Activated naive CD8-positive, alpha-beta T cell treated with anti-CD3 and anti-CD28 coated beads, Interleukin-2, amount 10 ng/mL, durations not matched to agents 7 days and 5 days (primary cell): ENCODE measurements around the gene PKMYT1. TPM values are rescaled to one million over a fixed set of nuclear protein-coding genes. Genes with fewer than 3 reads are reported as not detected.
A peak's percentile ranks its signal among the peaks of the same experiment; 100 is the strongest.

ENCODE experiments used
- ATAC-seq: fragments of 150-1000 bp; cut with Tn5 transposase; one replicate; pipeline ENCODE4 v1.10.0; 2021; ENCODE audit warnings: low read depth, moderate library complexity
- POLR2A ChIA-PET: fragments of 350-600 bp; sonication (Branson Sonifier 250); formaldehyde crosslinking; loops from one replicate; lab custom pipeline; 2021; ENCODE audit warnings: antibody characterized with exemption; lab: Charles Lee
- DNase-seq: peaks from one replicate; pipeline ENCODE4 v3.0.0; 2021
- H3K27ac Mint-ChIP-seq: one replicate; pipeline ENCODE4 v1.8.0; 2022; ENCODE audit warnings: mild to moderate bottlenecking, mixed read lengths
- H3K27me3 Mint-ChIP-seq: one replicate; pipeline ENCODE4 v1.8.0; 2022; ENCODE audit warnings: mild to moderate bottlenecking, moderate library complexity, mixed read lengths
- H3K36me3 Mint-ChIP-seq: one replicate; pipeline ENCODE4 v1.8.0; 2021; ENCODE audit warnings: mild to moderate bottlenecking, mixed read lengths
- H3K4me1 Mint-ChIP-seq: one replicate; pipeline ENCODE4 v1.8.0; 2021; ENCODE audit warnings: mixed read lengths
- H3K4me3 Mint-ChIP-seq: one replicate; pipeline ENCODE4 v1.8.0; 2022; ENCODE audit warnings: mild to moderate bottlenecking, moderate library complexity, mixed read lengths
- H3K9me3 Mint-ChIP-seq: one replicate; pipeline ENCODE4 v1.8.0; 2021; ENCODE audit warnings: mixed read lengths
- total RNA-seq, 2 experiments: library from RNA; stranded (reverse); gene quantifications; one replicate each; pipeline ENCODE4 v1.2.3, GENCODE V29; 2021

The PKMYT1 gene
- total RNA-seq, 2 experiments from 2014 or later: 106 to 116 TPM

DNA sequence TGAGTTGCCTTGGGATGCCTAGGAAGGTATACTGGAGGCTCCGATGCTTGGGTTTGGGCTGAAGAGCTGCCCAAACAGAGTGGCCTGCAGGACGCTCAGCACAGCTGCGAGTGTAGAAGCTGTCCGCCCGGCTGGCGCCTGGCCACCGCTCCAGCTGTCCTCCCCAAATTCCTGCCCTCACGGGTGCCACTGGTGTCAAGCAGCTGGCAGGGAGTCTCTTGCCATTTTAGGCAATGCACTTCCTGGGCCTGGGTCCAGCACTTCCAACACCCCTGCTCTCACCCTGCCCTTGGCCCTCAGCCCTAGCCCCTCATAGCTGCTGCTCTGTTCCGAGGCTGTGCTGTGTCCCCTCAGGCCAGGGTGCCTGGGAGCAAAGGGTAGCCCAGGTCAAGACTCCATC lies 5.2 kb upstream of the PKMYT1 start:
- no peak for DNase-seq
- POLR2A ChIA-PET: interaction anchor here (0.9 kb wide), 1 partner anchor 52 kb away, joined by 3 read pairs; no protein-coding TSS in a partner anchor

DNA sequence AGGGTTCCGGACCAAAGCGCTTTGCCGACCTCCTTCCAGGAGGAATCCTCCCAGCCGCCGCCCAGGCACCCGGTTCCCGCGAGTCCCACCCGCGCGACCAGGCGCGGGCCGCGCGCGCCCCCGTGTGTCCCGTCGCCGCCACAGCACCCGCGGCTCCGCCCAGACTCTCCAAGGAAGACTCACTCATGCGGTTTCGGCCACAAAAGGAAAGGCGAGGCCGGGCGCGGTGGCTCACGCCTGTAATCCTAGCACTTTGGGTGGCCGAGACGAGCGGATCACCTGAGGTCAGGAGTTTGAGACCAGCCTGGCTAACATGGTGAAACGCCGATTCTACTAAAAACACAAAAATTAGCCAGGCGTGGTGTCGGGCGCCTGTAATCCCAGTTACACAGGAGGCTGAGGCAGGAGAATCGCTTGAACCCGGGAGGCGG lies 3.5 kb upstream of the PKMYT1 start:
- peak; percentile 32 for ATAC-seq
- POLR2A ChIA-PET: interaction anchor here (4.1 kb wide), 1 partner anchor 13 kb away, joined by 46 read pairs; the partner anchor contains the start of gene PAQR4
- Mint-ChIP-seq H3K4me1 (peaks cover 10% of the 10 kb centered on the region), H3K4me3 (peak overlapping the region; percentile 55), H3K27ac (no peak overlapping the region), H3K9me3 (no peaks in the 10 kb centered on the region), H3K27me3 (peaks cover 6% of the 10 kb centered on the region), H3K36me3 (no peaks in the 10 kb centered on the region)
- DNase-seq: peak; percentile 79

More for the DNA sequence above, 5.2 kb upstream of the PKMYT1 start:
- peaks cover 10% of the 10 kb centered on the region for H3K27me3 Mint-ChIP-seq
- H3K4me3 Mint-ChIP-seq: no peak overlapping the region
- no peaks in the 10 kb centered on the region for H3K36me3 Mint-ChIP-seq
- no peak for ATAC-seq
- H3K4me1 Mint-ChIP-seq: peaks cover 8% of the 10 kb centered on the region
- no peaks in the 10 kb centered on the region for H3K9me3 Mint-ChIP-seq
- no peak overlapping the region for H3K27ac Mint-ChIP-seq

DNA sequence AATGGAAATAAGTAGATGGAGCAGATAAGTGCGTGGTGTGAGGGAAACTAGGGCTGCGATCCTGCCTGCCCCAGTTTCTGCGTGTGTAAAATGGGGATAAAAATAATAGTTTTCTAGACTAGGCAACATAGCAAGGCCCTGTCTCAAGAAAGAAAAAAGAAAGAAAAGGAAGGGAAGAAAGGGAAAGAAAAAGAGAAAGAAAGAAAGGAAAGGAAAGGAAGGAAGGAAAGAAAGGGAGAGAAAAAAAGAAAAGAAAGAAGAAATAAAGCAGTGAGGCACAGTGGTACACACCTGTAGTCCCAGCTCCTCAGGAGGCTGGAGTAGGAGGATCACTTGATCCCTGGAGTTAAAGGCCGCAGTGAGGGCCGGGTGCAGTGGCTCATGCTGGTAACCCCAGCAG lies 2.2 kb upstream of the PKMYT1 start:
- POLR2A ChIA-PET: interaction anchor here (0.7 to 4.1 kb wide), 4 partner anchors 12 to 45 kb away, joined by 3 to 46 read pairs (median 16); partner anchors contain the start of gene PAQR4
- ATAC-seq (no peak), DNase-seq (no peak)
- no peaks in the 10 kb centered on the region for H3K9me3 Mint-ChIP-seq
- no peaks in the 10 kb centered on the region for H3K36me3 Mint-ChIP-seq
- peaks cover 16% of the 10 kb centered on the region for H3K4me1 Mint-ChIP-seq
- H3K27me3 Mint-ChIP-seq: peaks cover 6% of the 10 kb centered on the region
- H3K4me3 Mint-ChIP-seq: no peak overlapping the region
- no peak overlapping the region for H3K27ac Mint-ChIP-seq

DNA sequence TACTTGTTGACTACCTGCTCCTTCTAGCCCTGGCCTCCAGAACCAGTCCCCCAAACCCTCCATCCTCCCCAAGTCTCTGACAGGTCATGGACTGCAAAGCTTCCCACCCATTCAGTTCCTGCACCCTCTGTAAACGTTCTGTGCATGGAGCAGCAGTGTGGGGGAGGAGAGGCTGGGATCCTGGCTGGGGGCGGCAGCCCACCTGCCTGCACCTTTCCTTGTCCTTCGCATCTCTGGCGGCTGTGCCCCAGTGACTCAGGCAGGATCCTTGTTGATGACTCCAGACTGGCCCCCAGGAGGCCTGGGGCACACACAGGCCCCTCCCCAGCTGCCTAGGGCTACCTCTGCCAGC lies 1.6 kb upstream of the PKMYT1 start:
- ATAC-seq (no peak), DNase-seq (no peak)
- Mint-ChIP-seq H3K4me3 (peak overlapping the region; percentile 87), H3K36me3 (no peaks in the 10 kb centered on the region), H3K27me3 (peaks cover 6% of the 10 kb centered on the region), H3K9me3 (no peaks in the 10 kb centered on the region), H3K4me1 (peaks cover 18% of the 10 kb centered on the region), H3K27ac (peak overlapping the region; percentile 49)
- POLR2A ChIA-PET: interaction anchor here (2.1 to 4.1 kb wide), 5 partner anchors 11 to 52 kb away, joined by 4 to 46 read pairs (median 8); partner anchors contain the start of gene PAQR4

DNA sequence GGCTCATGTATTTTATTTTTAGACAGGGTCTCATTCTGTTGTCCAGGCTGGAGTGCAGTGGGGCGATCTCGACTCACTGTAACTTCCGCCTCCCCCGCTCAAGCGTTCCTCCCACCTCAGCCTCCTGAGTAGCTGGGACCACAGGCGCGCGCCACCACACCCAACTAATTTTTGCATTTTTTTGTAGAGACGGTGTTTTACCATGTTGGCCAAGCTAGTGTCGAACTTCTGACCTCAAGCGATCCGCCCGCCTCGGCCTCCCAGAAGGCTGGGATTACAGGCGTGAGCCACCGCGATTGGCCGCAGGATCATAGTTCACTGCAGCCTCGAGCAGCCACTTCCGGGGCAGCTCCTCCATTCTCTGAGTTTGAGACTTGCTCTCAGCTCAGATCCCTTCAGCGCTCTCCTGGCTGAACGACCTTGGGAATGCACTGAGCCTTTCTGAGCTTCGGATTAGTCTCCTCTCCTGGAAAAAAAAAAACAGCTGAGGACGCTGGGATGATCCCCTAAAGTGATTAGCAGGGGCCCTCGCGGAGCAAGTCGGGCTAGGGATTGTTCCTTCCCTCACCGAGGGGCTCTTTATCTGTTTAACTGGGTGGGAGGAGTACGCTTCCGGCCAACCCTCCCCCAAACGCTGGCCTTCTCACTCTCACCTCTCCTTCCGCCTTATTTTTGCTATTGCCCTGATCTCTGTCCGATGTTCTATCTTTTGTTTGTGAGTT lies 1.1 kb upstream of the PKMYT1 start:
- Mint-ChIP-seq H3K36me3 (no peaks in the 10 kb centered on the region), H3K4me1 (peaks cover 18% of the 10 kb centered on the region), H3K27ac (peak overlapping the region; percentile 83), H3K27me3 (peaks cover 6% of the 10 kb centered on the region), H3K9me3 (no peaks in the 10 kb centered on the region), H3K4me3 (peak overlapping the region; percentile 87)
- DNase-seq (no peak), ATAC-seq (no peak)
- POLR2A ChIA-PET: interaction anchor here (0.6 to 4.1 kb wide), 17 partner anchors 10 to 177 kb away, joined by 3 to 46 read pairs (median 5); partner anchors contain the start of genes HCFC1R1, PAQR4 and THOC6

DNA sequence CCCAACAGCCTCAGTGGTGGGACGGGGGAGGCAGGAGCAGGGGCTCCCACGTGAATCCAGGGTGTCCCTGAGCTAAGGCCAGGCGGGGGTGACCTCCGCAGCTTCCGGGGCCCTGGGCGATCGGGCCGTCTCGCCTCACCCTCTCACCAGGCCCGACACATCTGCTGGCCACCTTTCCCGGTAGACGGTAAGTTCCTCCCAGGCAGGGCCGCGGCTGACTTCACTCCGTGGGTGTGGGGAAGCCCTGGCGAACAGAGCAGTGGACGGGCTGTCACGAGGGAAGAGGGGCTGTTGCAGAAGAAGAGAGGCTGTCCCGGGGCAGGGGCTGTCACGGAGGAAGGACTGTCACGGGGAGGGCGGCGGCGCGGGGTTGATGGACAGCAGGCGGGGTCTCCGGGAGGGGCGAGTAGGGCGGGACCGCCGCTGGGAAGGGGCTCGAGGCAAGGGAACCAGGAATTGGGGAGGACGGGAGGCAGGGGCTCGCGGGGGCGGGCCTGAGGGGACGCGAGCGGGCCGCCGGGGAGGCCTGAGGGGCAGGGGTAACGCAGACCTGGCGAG lies 498 bp downstream of the PKMYT1 start:
- Mint-ChIP-seq H3K4me1 (peaks cover 18% of the 10 kb centered on the region), H3K27ac (peak overlapping the region; percentile 93), H3K36me3 (no peaks in the 10 kb centered on the region), H3K4me3 (peak overlapping the region; percentile 92), H3K27me3 (peaks cover 6% of the 10 kb centered on the region), H3K9me3 (no peaks in the 10 kb centered on the region)
- POLR2A ChIA-PET: interaction anchor here (0.6 to 4.1 kb wide), 15 partner anchors 9 to 203 kb away, joined by 3 to 46 read pairs (median 5); partner anchors contain the start of genes ELOB, FLYWCH1, HCFC1R1 and PAQR4
- ATAC-seq (peak; percentile 6), DNase-seq (no peak)

DNA sequence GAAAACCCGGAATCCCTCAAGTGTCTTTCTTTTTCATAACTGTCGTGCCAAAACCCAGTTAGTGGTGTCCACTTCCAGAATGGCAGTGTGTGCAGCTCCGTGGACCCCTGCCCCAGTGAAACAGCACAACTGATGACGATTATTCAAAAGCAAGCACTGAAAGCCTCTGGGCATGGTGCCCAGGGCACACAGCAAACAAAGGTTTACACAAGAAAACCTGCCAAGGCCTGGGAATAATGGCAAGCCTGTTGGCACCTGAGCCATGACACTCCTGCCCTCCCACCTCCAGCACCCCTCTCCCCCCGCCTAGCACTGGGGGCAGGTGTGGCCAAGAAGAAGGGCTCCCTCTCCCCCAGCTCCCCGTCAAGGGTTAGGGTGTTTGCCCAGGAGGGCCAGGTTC lies 2.8 kb downstream of the PKMYT1 start:
- H3K4me3 Mint-ChIP-seq: no peak overlapping the region
- DNase-seq: no peak
- H3K27me3 Mint-ChIP-seq: no peaks in the 10 kb centered on the region
- no peak overlapping the region for H3K27ac Mint-ChIP-seq
- no peak for ATAC-seq
- peaks cover 14% of the 10 kb centered on the region for H3K4me1 Mint-ChIP-seq
- no peaks in the 10 kb centered on the region for H3K9me3 Mint-ChIP-seq
- POLR2A ChIA-PET: interaction anchor here (1.4 to 1.8 kb wide), 2 partner anchors 12 to 95 kb away, joined by 4 read pairs; partner anchors contain the start of gene FLYWCH2
- no peaks in the 10 kb centered on the region for H3K36me3 Mint-ChIP-seq

DNA sequence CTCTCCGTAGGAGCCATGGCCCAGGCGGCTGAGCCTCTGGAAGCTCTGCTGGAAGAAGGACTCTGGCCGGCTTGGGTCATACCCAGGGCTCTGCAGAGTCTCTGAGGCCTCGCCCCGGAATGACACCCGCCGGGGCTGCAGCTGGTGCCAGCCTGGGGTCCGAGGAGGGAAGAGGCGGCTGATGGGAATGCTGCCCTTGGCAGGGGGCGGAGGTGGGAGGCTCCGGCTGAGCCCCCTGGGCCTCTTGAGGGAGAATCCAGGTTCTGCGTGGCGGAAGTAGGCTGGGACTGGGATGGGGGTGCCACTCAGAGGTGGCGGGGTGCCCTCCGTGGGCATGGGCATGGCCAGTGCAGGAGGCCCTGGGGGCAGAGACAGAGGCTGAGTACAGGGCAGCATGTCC lies 3.6 kb downstream of the PKMYT1 start:
- H3K36me3 Mint-ChIP-seq: peaks cover 3% of the 10 kb centered on the region
- DNase-seq (no peak), ATAC-seq (no peak)
- POLR2A ChIA-PET: interaction anchor here (1.8 to 2.2 kb wide), 2 partner anchors 11 to 94 kb away, joined by 4 to 9 read pairs; partner anchors contain the start of gene FLYWCH2
- no peak overlapping the region for H3K4me3 Mint-ChIP-seq
- H3K27ac Mint-ChIP-seq: no peak overlapping the region
- H3K27me3 Mint-ChIP-seq: no peaks in the 10 kb centered on the region
- peaks cover 17% of the 10 kb centered on the region for H3K4me1 Mint-ChIP-seq
- no peaks in the 10 kb centered on the region for H3K9me3 Mint-ChIP-seq

DNA sequence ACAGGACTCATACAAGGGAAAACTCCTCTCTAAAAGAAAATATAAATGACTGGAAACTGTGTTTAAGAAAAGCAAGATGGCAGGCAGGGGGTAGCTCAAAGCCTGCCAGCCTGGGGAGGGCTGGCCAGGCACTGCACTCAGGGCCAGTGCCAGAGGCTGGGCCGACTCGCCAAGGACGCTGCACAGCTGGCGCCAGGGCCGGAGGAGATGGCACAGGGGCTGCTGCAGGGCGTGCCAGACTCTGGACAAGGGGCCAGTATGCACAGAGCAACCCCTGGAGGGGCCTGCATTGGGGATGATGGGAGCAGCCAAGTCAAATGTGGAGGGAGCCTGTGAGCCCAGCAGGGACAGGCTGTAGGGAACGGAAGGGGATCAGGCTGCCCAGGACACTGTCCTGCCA lies 4.0 kb downstream of the PKMYT1 start:
- peak overlapping the region; percentile 34 for H3K27ac Mint-ChIP-seq
- H3K36me3 Mint-ChIP-seq: peaks cover 3% of the 10 kb centered on the region
- H3K27me3 Mint-ChIP-seq: no peaks in the 10 kb centered on the region
- peaks cover 15% of the 10 kb centered on the region for H3K4me1 Mint-ChIP-seq
- H3K9me3 Mint-ChIP-seq: no peaks in the 10 kb centered on the region
- POLR2A ChIA-PET: interaction anchor here (1.8 to 2.2 kb wide), 2 partner anchors 11 to 93 kb away, joined by 4 to 9 read pairs; partner anchors contain the start of gene FLYWCH2
- DNase-seq (no peak), ATAC-seq (no peak)
- H3K4me3 Mint-ChIP-seq: no peak overlapping the region

DNA sequence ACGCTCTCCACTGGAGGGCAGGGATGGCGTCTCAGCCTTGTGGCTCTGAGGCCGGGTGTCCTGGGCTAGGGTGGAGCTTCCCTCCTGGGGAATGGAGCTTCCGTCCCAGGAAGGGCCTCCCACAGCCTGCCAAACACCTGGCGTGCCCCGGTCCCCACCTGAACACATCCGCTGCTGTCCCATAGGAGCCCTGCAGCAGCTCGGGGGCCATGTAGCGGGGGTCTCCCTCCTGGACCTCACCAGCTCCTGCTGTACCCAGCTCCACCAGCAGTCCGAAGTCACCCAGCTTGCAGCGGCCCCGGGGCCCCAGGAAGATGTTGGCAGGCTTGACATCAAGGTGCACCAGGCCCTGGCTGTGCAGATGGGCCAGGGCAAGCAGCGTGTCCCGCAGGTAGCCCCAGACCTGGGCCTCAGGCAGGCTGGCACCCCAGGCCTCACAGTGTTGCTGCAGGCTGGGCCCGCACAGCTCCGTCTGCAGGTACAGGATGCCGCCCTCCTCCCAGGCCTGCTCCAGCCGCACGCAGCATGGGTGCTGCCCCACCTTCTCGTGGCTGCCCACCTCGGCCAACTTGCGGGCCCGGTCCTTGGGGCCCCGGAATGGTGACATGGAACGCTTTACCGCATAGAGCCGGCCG lies 5.0 kb downstream of the PKMYT1 start:
- H3K27me3 Mint-ChIP-seq: no peaks in the 10 kb centered on the region
- POLR2A ChIA-PET: interaction anchor here (2.2 kb wide), 1 partner anchor 10 kb away, joined by 9 read pairs; no protein-coding TSS in a partner anchor
- peaks cover 3% of the 10 kb centered on the region for H3K36me3 Mint-ChIP-seq
- H3K9me3 Mint-ChIP-seq: no peaks in the 10 kb centered on the region
- H3K4me3 Mint-ChIP-seq: no peak overlapping the region
- no peak for DNase-seq
- no peak for ATAC-seq
- H3K4me1 Mint-ChIP-seq: peaks cover 22% of the 10 kb centered on the region
- no peak overlapping the region for H3K27ac Mint-ChIP-seq

DNA sequence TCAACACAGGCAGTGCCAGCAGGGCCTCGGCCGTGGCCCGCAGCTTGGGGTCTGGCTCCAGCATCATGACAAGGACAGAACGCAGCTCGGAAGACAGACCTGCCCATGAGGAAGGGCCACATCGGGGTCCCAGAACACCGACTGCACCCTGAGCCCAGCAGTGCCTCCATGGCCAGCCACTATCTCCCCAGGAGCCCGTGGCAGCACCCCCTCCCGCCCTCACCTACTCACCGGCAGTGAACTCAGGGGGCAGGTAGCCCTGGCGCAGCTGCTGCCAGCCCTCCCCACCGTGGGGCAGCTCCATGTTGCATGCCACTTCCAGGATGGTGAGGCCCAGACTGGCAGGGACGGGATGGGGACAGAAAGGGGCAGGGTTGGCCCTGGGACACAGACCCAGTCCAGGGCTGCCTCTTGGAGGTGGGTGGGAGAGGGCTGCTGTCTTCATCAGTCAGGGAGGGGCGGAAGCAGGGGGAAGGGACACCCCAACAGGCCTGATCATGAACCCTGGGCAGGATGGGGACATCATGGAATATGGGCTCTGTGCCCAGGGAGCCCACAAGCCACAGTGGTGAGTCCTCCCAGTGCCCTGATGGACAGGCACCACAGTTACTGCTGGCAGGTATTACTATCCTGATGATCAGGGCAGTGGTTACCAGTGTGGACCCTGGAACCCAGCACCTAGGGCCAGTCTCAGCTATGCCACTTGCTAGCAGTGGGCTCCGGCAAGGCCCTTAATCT lies 5.8 kb downstream of the PKMYT1 start:
- Mint-ChIP-seq H3K4me1 (peaks cover 22% of the 10 kb centered on the region), H3K36me3 (peaks cover 3% of the 10 kb centered on the region), H3K27me3 (no peaks in the 10 kb centered on the region), H3K4me3 (no peak overlapping the region), H3K9me3 (no peaks in the 10 kb centered on the region), H3K27ac (no peak overlapping the region)
- POLR2A ChIA-PET: interaction anchor here (2.2 kb wide), 1 partner anchor 9 kb away, joined by 9 read pairs; no protein-coding TSS in a partner anchor
- DNase-seq (no peak), ATAC-seq (no peak)

DNA sequence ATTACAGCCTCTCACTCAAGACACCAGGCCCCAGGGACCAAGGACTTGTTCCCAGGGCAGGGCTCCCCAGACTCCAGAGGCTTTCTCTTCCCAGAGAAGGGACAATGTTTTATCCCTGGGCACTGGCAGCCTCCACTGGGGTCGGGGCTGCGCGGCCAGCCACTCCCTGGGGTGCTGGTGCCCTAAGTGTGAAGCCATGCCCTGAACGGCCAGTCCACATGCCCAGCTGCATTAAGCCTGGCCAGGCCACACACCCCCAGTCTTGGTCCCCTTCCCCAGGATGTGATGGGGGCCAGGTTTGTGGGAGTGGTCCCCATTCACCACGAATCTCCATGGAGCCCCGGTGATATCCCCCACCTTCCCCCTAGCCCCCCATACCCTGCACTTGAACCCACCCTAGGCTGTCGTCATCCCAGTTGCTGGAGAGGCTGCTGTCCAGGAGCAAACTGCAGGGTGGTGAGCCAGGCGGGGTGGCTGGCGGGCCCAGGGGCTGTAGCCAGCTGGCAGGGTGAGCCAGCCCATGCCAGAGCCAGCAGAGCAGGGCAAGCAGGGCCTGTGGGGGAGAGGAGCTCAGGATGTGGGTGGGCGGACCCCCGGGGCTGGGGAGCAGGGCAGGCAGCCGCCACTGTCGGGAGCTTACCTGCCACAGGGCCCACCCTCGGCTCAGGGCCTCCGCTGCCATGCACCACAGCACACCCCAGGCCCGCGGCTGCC lies 6.5 kb downstream of the PKMYT1 start:
- peaks cover 20% of the 10 kb centered on the region for H3K4me1 Mint-ChIP-seq
- DNase-seq: no peak
- POLR2A ChIA-PET: no interaction called here
- H3K27me3 Mint-ChIP-seq: no peaks in the 10 kb centered on the region
- H3K36me3 Mint-ChIP-seq: peaks cover 3% of the 10 kb centered on the region
- no peaks in the 10 kb centered on the region for H3K9me3 Mint-ChIP-seq
- no peak overlapping the region for H3K4me3 Mint-ChIP-seq
- no peak for ATAC-seq
- H3K27ac Mint-ChIP-seq: no peak overlapping the region
